ENCODE results near the gene ZNF81.
"Not testable (repeated sequence)": the region's sequence is repeated elsewhere in the genome, so short reads cannot be mapped to it uniquely, and the experiment has no call there.

ZNF81 gene

GRCh38 chrX:47836164-47837072, at the start of gene ZNF81:
Gene ZNF81, plus strand, starts transcription at chrX:47836902. Its CDS starts 9,366 bp downstream, at chrX:47846268.
- DNase-seq (ENCODE audit: low read depth in 2 of 2), result peak; percentile 79 to 86

DNA sequence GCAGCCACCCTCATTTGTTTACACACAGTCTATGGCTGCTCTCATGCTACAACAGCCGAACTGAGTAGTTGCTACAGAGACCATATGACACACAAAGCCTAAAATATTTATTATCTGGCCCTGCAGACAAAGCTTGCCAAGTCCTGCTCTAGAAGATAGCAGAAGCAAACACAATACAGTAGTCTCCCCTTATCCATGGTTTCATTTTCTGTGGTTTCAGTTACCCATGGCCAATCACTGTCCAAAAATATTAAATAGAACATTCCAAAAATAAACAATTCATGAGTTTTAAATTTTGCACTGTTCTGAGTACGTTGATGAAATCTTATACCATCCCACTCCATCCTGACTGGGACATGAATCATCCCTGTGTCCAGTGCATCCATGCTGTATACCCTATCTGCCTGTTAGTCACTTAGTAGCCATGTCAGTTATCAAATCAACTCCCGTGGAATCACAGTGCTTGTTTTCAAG, 40.2 kb upstream of the ZNF81 start:
- DNase-seq (ENCODE audit: low read depth in 2 of 2), result no peak

GRCh38 chrX:47797084-47797483, 39.6 kb upstream of the ZNF81 start:
- DNase-seq (ENCODE audit: low read depth in 2 of 2), result no peak

- DNase-seq (ENCODE audit: low read depth in 2 of 2), result no peak
Measured at GRCh38 chrX:47798861-47799260, 37.8 kb upstream of the ZNF81 start.

DNA sequence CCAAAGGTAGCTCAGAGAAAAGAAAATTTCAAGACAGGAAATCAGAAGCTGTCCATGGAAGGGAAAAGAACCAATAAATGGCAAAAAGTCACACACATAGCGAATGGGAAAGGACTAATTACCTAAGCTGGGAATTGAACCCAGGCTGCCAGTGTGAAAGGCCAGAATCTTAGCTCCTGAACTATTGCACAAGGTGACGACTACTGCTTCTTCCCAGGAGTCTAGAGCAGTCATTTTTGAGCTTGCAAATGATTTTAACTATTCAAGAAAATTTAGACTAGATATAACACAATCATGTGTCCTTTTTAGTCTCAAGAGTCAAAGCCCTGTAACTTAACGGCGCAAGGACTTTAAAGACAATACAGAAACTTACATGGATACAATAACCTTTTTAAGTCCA, 34.1 kb upstream of the ZNF81 start:
- no peak for DNase-seq (ENCODE audit: low read depth in 2 of 2)

DNA sequence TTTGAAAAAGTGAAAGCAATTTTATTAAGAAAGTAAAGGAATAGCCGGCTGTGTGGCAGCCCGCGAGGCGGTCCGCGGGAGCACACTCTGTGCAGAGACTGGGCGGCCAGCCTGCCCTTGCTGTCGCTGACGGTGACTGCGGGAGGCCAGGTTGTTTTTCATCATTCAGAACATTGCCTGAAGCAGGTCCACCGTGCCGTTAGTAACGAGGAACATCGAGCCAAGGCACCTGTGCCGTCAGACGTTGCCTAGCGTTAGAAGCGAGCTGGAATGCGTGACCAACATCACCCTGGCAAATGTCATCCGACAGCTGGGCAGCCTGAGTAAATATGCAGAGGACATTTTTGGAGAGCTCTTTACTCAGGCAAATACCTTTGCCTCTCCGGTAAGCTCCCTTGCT, 33.6 kb upstream of the ZNF81 start:
- not testable (repeated sequence) for DNase-seq (ENCODE audit: low read depth in 2 of 2)

GRCh38 chrX:47804315-47804714, 32.4 kb upstream of the ZNF81 start:
- no peak for DNase-seq (ENCODE audit: low read depth in 2 of 2)

DNA sequence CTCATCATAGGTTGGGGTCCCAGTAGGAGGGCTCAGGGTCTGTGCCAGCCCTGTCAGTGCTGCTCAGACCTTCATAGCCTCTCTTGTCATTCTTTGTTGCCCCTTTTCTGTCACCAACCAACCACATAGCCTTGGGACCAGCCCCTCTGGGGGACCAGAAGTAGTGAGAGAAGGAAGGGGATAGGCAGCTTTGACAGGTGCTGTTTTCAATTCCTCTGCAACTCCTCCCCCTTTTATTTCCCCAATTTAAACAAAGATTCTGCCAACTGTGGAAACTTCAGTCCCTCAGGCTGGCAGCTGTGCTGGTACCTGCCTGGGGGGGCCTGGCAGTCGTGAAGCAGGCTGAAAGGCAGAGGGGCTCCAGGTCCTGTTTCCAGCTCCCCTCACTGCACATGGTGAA, 30.9 kb upstream of the ZNF81 start:
- not testable (repeated sequence) for DNase-seq (ENCODE audit: low read depth in 2 of 2)

DNA sequence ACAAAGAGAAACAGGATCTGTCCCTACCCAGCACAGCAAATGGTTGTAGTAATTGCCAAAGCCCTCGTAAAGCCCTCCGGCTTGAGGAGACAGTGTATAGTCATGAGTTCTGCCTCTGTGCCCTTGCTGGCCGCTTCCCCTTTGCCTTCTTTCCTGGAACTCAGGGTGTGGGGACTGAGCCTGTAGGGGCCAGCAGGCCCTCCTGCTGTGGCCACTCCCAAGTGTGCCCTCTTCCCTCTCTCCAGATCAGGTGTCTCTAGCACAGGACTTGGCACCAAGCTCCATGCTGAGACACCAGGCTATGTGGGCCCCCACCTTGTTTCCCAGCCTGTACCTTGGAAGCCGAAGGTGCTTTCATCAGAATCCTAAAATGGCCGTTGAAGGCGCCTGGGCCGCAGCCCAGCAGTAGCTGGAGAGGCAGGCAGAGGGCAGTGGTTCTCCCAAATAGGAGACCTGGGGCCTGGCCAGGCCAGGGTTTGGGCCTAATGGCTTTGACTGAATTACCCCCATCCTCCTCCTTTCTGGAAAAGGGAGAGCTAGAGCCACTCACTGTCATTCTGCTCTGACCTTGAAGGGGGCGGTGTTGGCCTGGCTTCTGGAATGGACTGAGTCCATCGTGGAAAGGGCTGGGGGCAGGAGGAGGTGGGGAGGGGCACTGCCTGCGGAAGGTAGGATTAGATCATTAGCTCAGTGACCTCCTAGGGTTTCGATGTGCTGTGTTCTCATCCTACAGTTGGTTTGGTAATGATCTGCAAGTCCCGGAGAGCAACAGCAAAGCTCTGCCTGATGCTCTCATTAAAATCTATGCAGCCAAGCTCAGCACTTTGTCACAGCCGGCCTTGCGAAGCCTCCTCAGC, 30.1 kb upstream of the ZNF81 start:
- DNase-seq (ENCODE audit: low read depth in 2 of 2), result not testable (repeated sequence)

- not testable (repeated sequence) for DNase-seq (ENCODE audit: low read depth in 2 of 2)
Measured at GRCh38 chrX:47807272-47807538, 29.5 kb upstream of the ZNF81 start.

DNA sequence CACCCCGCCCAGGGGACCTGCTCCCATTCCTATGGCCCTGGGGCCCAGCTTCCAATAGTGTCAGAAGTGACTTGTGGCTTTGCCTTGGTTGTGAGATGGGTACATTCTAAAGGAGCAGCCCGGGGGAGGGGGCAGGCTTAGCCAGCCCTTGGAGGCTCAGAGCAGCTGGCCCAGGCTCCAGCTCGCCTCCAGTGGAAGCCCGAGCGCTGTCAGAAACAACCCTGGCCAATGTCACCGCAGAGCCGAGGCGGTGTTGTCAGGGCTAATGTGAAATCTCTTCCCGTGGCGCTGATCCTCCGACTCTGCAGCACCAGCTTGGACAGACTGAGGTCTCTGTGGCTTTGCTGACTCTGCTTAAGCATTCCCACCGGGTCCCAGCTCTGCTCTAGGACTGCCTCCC, 29.2 kb upstream of the ZNF81 start:
- no peak for DNase-seq (ENCODE audit: low read depth in 2 of 2)

- no peak for DNase-seq (ENCODE audit: low read depth in 2 of 2)
Measured at GRCh38 chrX:47808904-47809788, 27.6 kb upstream of the ZNF81 start.

- no peak for DNase-seq (ENCODE audit: low read depth in 2 of 2)
Measured at GRCh38 chrX:47814851-47815250, 21.9 kb upstream of the ZNF81 start.

- DNase-seq (ENCODE audit: low read depth in 2 of 2), result no peak
Measured at GRCh38 chrX:47815901-47816845, 20.5 kb upstream of the ZNF81 start.

DNA sequence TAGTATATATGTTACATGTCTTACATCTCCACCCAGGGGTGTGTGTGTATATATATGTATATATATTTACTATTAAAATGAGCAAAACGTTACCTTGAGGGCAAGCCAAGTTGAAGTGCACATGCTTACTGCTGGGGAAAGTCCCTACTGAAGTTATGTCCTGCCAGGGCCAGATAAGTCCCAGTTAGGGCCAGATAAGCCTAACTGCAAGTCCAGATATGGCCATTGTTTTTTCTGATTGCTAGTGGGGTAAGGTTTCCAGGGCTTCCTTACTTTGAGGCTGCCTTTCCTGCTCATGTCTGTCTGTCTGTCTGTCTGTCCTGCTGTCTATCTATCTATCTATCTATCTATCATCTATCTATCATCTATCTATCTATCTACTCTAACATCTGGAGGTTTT, 19.3 kb upstream of the ZNF81 start:
- DNase-seq (ENCODE audit: low read depth in 2 of 2), result no peak

DNA sequence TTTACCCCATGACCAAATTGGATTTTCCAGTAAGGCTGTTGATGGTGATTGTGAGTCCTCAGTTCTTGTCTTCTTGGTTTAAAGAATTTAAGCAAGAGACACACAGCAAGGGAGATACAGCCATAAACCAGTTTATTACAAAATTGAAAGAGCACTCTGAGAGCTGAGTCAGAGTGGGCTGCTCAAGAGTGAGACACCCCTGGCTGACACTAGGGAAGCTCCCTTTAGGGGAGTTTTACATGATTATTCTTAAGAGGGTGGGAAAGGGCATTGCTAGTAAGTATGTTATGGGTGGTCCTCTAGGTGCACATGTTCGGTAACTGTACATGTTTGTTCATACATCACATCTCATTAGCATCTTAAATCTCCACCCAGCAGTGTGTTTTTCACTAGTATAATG, 18.8 kb upstream of the ZNF81 start:
- no peak for DNase-seq (ENCODE audit: low read depth in 2 of 2)

DNA sequence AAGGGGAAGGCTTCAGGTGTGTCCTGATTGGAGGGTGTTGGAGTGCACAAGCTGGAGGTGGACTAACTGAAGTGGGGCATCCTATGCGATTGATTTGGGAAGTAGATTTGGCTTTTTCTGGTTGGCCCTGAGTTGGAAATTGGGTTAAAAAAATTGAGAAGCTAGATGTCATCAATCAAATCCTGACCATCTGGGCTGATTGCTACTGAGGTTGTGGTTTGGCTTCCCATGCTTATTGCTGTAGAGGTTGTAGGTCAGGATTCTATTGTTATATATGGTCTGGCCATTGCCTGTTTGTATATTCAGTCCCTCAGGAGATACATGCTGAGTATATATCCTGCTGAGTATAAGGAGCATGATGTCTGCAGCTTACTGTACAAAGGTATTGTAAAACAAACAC, 7.7 kb upstream of the ZNF81 start:
- no peak for DNase-seq (ENCODE audit: low read depth in 2 of 2)

DNA sequence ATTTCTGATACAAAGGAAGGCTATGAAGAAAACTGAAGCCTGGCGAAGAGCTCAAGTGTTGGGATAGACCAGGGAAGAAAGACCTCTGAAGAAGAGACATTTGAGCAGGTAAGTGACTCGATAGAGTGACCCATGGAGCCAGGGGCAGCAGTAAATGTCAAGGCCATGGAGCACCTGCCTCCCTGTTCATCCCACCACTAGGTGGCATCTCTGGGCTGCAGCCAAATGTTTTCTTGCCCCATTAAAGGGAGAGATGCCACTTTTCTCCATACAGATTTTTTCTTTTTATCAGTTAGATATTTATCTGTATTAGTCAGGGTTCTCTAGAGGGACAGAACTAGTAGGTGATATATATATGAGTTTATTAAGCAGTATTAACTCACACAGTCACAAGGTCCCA, 4.9 kb upstream of the ZNF81 start:
- DNase-seq (ENCODE audit: low read depth in 2 of 2), result peak; percentile 18 to 19

DNA sequence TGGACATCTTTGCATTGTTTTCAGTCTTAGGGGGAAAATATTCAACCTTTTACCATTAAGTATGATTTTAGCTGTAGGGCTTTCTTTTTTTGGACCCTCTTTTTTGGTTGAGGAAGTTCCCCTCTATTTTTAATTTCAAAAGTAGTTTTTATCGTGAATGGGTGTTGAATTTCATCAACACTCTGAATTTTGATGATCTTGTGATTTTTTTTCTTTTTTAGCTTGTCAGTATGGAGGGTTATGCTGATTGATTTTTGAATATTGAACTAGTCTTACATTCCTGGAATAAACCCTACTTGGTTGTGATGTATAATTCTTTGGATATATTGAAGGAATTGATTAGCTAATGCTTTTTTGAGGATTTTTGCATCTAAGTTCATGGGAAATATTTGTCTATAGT, 1.7 kb downstream of the ZNF81 start:
- DNase-seq (ENCODE audit: low read depth in 2 of 2), result no peak

- DNase-seq (ENCODE audit: low read depth in 2 of 2), result no peak
Measured at GRCh38 chrX:47840111-47840510, 3.4 kb downstream of the ZNF81 start.

- no peak for DNase-seq (ENCODE audit: low read depth in 2 of 2)
Measured at GRCh38 chrX:47843363-47843762, 6.7 kb downstream of the ZNF81 start.

All from stimulated activated CD8-positive, alpha-beta memory T cell treated with anti-CD3 and anti-CD28 coated beads, Interleukin-2, amount 100 ng/mL, for 48 hours (primary cell).